H1 (cell line): ENCODE data around the gene DHRS2. TPM values are rescaled to one million over a fixed set of nuclear protein-coding genes. Genes with fewer than 3 reads are reported as not detected.

Source experiments
- CTCF ChIA-PET: fragments of 300-600 bp; sonication (Branson Sonifier 250); formaldehyde crosslinking; loops from one replicate; lab custom pipeline; 2021; ENCODE audit not compliant: partially characterized antibody; lab: Charles Lee
- POLR2A ChIA-PET: fragments of 300-600 bp; sonication (Branson Sonifier 250); formaldehyde crosslinking; loops from one replicate; lab custom pipeline; 2021; ENCODE audit warnings: inconsistent platforms; ENCODE audit not compliant: partially characterized antibody; lab: Charles Lee
- DNase-seq, 2 experiments: peaks; one replicate each; pipeline versions ENCODE4 v3.0.0 to v3.0.0-alpha.2; 2010 to 2022; ENCODE audit warnings: low spot score in 2 of 2, low read depth in 1 of 2, mixed read lengths in 1 of 2
- FAIRE-seq: peaks from 2 replicates; lab custom pipeline; 2011; peaks lifted over from hg19 to GRCh38; lab: Jason Lieb, UNC
- H2AFZ ChIP-seq: 2 replicates; pipeline ENCODE4 v1.8.1; 2012; ENCODE audit warnings: low read length, inconsistent platforms
- H2AK5ac ChIP-seq: 2 replicates; pipeline ENCODE4 v1.6.1; 2013; ENCODE audit warnings: low read depth, low read length
- H2BK120ac ChIP-seq: replicated peaks from 2 replicates; pipeline ENCODE3; 2013; ENCODE audit warnings: low read depth, low read length, inconsistent platforms
- H2BK12ac ChIP-seq: 2 replicates; pipeline ENCODE4 v1.6.1; 2013; ENCODE audit warnings: low read depth, low read length
- H2BK15ac ChIP-seq: 2 replicates; pipeline ENCODE4 v1.6.1; 2013; ENCODE audit warnings: low read length
- H2BK20ac ChIP-seq: 2 replicates; pipeline ENCODE4 v1.6.1; 2013; ENCODE audit warnings: low read length
- H2BK5ac ChIP-seq: 2 replicates; pipeline ENCODE4 v1.6.1; 2013; ENCODE audit warnings: low read depth, low read length
- H3K14ac ChIP-seq: 2 replicates; pipeline ENCODE4 v1.6.1; 2013; ENCODE audit warnings: inconsistent platforms; ENCODE audit not compliant: insufficient read length
- H3K18ac ChIP-seq: 2 replicates; pipeline ENCODE4 v1.6.1; 2013; ENCODE audit warnings: low read length; ENCODE audit errors: extremely low read depth
- H3K23ac ChIP-seq: 2 replicates; pipeline ENCODE4 v1.6.1; 2013; ENCODE audit warnings: inconsistent platforms; ENCODE audit not compliant: insufficient read length
- H3K23me2 ChIP-seq: 2 replicates; pipeline ENCODE4 v1.6.1; 2013; ENCODE audit warnings: low read depth, low read length
- H3K27ac ChIP-seq: 2 replicates; pipeline ENCODE4 v1.6.1; 2011; ENCODE audit warnings: low read depth, low read length, inconsistent platforms
- H3K27me3 ChIP-seq, 4 experiments: replicated peaks in 1 of 4; 1 replicate in 1 of 4; 2 replicates in 3 of 4; pipeline versions ENCODE4 v1.6.1 to v1.8.1; 2011 to 2013; ENCODE audit warnings: low read length in 3 of 4, mild to moderate bottlenecking in 3 of 4, inconsistent platforms in 2 of 4, mixed read lengths in 2 of 4, moderate library complexity in 1 of 4; ENCODE audit not compliant: control insufficient read depth in 3 of 4, insufficient read depth in 3 of 4; ENCODE audit errors: extremely low read depth in 1 of 4
- H3K36me3 ChIP-seq, 4 experiments: 2 replicates each; pipeline versions ENCODE4 v1.6.1 to v1.8.1; 2011 to 2013; ENCODE audit warnings: mild to moderate bottlenecking in 4 of 4, low read length in 3 of 4, moderate library complexity in 2 of 4, control low read depth in 1 of 4, inconsistent platforms in 1 of 4; ENCODE audit not compliant: insufficient read depth in 4 of 4, control insufficient read depth in 2 of 4
- H3K4ac ChIP-seq: replicated peaks from 2 replicates; pipeline ENCODE3; 2013; ENCODE audit warnings: low read length, low read depth, mixed read lengths, inconsistent platforms; ENCODE audit not compliant: insufficient read length
- H3K4me1 ChIP-seq, 4 experiments: replicated peaks in 1 of 4; 1 replicate in 1 of 4; 2 replicates in 3 of 4; pipeline versions ENCODE4 v1.6.1 to v1.8.1; 2011 to 2013; ENCODE audit warnings: low read length in 3 of 4, inconsistent platforms in 2 of 4, mixed read lengths in 1 of 4; ENCODE audit not compliant: insufficient read depth in 4 of 4, control insufficient read depth in 3 of 4
- H3K4me2 ChIP-seq, 2 experiments: 2 replicates each; pipeline versions ENCODE4 v1.6.1 to v1.8.1; 2011 to 2013; ENCODE audit warnings: low read depth in 2 of 2, low read length in 2 of 2, control low read depth in 1 of 2, inconsistent platforms in 1 of 2, mild to moderate bottlenecking in 1 of 2; ENCODE audit not compliant: insufficient read depth in 1 of 2
- H3K4me3 ChIP-seq, 4 experiments: fragments of 200-600, 300-600 bp in 1 of 4; sonication (generic), shearing (Covaris generic), sonication (Bioruptor Twin) in 1 of 4; 2 replicates each; pipeline versions ENCODE4 v1.5.1 to v1.8.1; 2011 to 2016; ENCODE audit warnings: low read length in 4 of 4, low read depth in 3 of 4, control low read depth in 2 of 4, inconsistent platforms in 2 of 4, mild to moderate bottlenecking in 2 of 4, mixed read lengths in 1 of 4, moderate library complexity in 1 of 4; ENCODE audit not compliant: insufficient read depth in 2 of 4; ENCODE audit errors: extremely low read depth in 1 of 4
- H3K56ac ChIP-seq: replicated peaks from 2 replicates; pipeline ENCODE3; 2013; ENCODE audit warnings: low read depth, mild to moderate bottlenecking, mixed read lengths, low read length, inconsistent platforms; ENCODE audit not compliant: insufficient read length
- H3K79me1 ChIP-seq: 2 replicates; pipeline ENCODE4 v1.6.1; 2013; ENCODE audit warnings: low read depth, low read length, control low read depth
- H3K79me2 ChIP-seq, 2 experiments: 2 replicates each; pipeline versions ENCODE4 v1.6.1 to v1.8.1; 2012 to 2013; ENCODE audit warnings: low read length in 2 of 2, mild to moderate bottlenecking in 2 of 2, inconsistent platforms in 1 of 2; ENCODE audit not compliant: insufficient read depth in 2 of 2, control insufficient read depth in 1 of 2
- H3K9ac ChIP-seq, 4 experiments: replicated peaks in 1 of 4; 1 replicate in 1 of 4; 2 replicates in 3 of 4; pipeline versions ENCODE4 v1.6.1 to v1.8.1; 2011 to 2013; ENCODE audit warnings: low read depth in 3 of 4, low read length in 3 of 4, control low read depth in 2 of 4, mild to moderate bottlenecking in 2 of 4, moderate library complexity in 2 of 4, inconsistent platforms in 1 of 4; ENCODE audit errors: extremely low read depth in 1 of 4
- H3K9me3 ChIP-seq, 2 experiments: 2 replicates each; pipeline versions ENCODE4 v1.6.1 to v1.8.1; 2012 to 2013; ENCODE audit warnings: mild to moderate bottlenecking in 2 of 2, moderate library complexity in 2 of 2, control low read depth in 1 of 2, inconsistent platforms in 1 of 2, low read depth in 1 of 2, low read length in 1 of 2, mixed read lengths in 1 of 2; ENCODE audit not compliant: insufficient read depth in 2 of 2
- H4K20me1 ChIP-seq, 2 experiments: replicated peaks in 1 of 2; 2 replicates each; pipeline versions ENCODE3 to v1.8.1; 2011 to 2013; ENCODE audit warnings: inconsistent platforms in 2 of 2, low read length in 2 of 2, mild to moderate bottlenecking in 1 of 2; ENCODE audit not compliant: insufficient read depth in 2 of 2, control insufficient read depth in 1 of 2
- H4K5ac ChIP-seq: 2 replicates; pipeline ENCODE4 v1.6.1; 2013; ENCODE audit warnings: low read length, low read depth, mixed read lengths, inconsistent platforms; ENCODE audit not compliant: insufficient read length
- H4K8ac ChIP-seq: 2 replicates; pipeline ENCODE4 v1.8.0; 2013; ENCODE audit warnings: mild to moderate bottlenecking, moderate library complexity, low read length, inconsistent platforms; ENCODE audit not compliant: insufficient read depth; ENCODE audit errors: extremely low read depth
- H4K91ac ChIP-seq: replicated peaks from 2 replicates; pipeline ENCODE3; 2013; ENCODE audit warnings: low read length, mixed read lengths, inconsistent platforms; ENCODE audit not compliant: insufficient read length
- CHD1 ChIP-seq: IDR thresholded peaks from 2 replicates; pipeline ENCODE4 v1.6.1; 2012; ENCODE audit warnings: low read depth, low read length, improper control_type of control experiment
- KDM1A ChIP-seq: fragments of 200-600, 300-600 bp; sonication (generic); IDR thresholded peaks from 2 replicates; pipeline ENCODE4 v1.7.1; 2016; ENCODE audit warnings: mild to moderate bottlenecking, low read length, borderline replicate concordance
- WGBS, 2 experiments: shearing (Covaris generic) in 1 of 2; methylation state at CpG; one replicate each; pipeline versions ENCODE4 v1.1.6 to v1.1.7; 2013 to 2015; ENCODE audit warnings: low lambda C conversion rate in 2 of 2, mixed read lengths in 2 of 2, inconsistent platforms in 1 of 2, low coverage in 1 of 2, missing lambda C conversion rate in 1 of 2; ENCODE audit not compliant: insufficient replicate concordance in 2 of 2, insufficient coverage in 1 of 2, insufficient read length in 1 of 2; ENCODE audit errors: extremely low coverage in 1 of 2, missing lambda C conversion rate in 1 of 2; 5-methylcytosine and 5-hydroxymethylcytosine counted together
- polyA plus RNA-seq, 7 experiments: library from polyadenylated mRNA; depleted of rRNA in 3 of 7; stranded (reverse) in 5 of 7; unstranded in 2 of 7; fragments of >200 nt in 5 of 7; fragments of 200-250 nt in 2 of 7; gene quantifications; 1 replicate in 5 of 7; 2 replicates in 1 of 7; 4 replicates in 1 of 7; pipeline versions ENCODE4 v1.2.1 to v1.2.3, GENCODE V29; 2011 to 2013; ENCODE audit warnings: missing spikeins in 2 of 7, mixed read lengths in 2 of 7
- total RNA-seq: library from RNA; stranded (reverse); fragmentation: NEBNext Ultra II Directional; extraction: Animal tissue kit (Norgen Biotek cat#: 25700); gene quantifications from 2 replicates; pipeline ENCODE4 v1.2.1, GENCODE V29; 2021

Gene DHRS2
- total and polyA plus RNA-seq, 2 of the 8 experiments (the other 6 are each of a cell fraction or from before 2014, with no cell fraction given) = 1.1 to 3.5 TPM

- Histone ChIP-seq H3K4me2 (no peak overlapping the region), H4K8ac (no peak overlapping the region), H3K9me3 (peaks cover 38 to 41% of the 10 kb centered on the region in 2 experiments), H4K20me1 (no peaks in the 10 kb centered on the region), H2BK120ac (no peak overlapping the region), H4K5ac (no peak overlapping the region), H2BK15ac (no peak overlapping the region), H3K23me2 (no peaks in the 10 kb centered on the region), H2AFZ (no peak overlapping the region), H3K56ac (no peak overlapping the region), H3K27me3 (no peaks in the 10 kb centered on the region), H2AK5ac (no peak overlapping the region), H3K4me3 (no peak overlapping the region; a peak in 1 of 8 replicates), H3K9ac (no peak overlapping the region), H2BK5ac (no peak overlapping the region)
- 92 to 93% methylated on average over 1 to 3 of the region's 3 CpGs for WGBS, 2 experiments
- no peak for DNase-seq
- CTCF ChIA-PET = interaction anchor here (1.1 to 6.5 kb wide), 3 partner anchors 7 to 35 kb away, joined by 3 to 36 read pairs (median 10); no protein-coding TSS in a partner anchor
- POLR2A ChIA-PET = no interaction called here
- TF ChIP-seq CHD1 (no peak), KDM1A (0 out of 2 replicates have a peak, but pooled peaks have one; percentile 19)
- TF ChIP-seq, all 59 proteins: peak for 1
- Histone ChIP-seq H3K4me1 (no peaks in the 10 kb centered on the region), H3K27ac (no peak overlapping the region), H2BK20ac (no peak overlapping the region), H4K91ac (no peak overlapping the region), H3K36me3 (no peaks in the 10 kb centered on the region), H3K79me2 (no peaks in the 10 kb centered on the region), H3K18ac (no peak overlapping the region), H2BK12ac (no peak overlapping the region), H3K79me1 (no peaks in the 10 kb centered on the region), H3K4ac (no peak overlapping the region), H3K23ac (no peak overlapping the region), H3K14ac (no peak overlapping the region)
- FAIRE-seq = no peak
These were observed 11.2 kb upstream of the DHRS2 start for GRCh38 chr14:23624830-23625404.
